ENCODE results near the gene GOLGA1. TPM values are rescaled to one million over a fixed set of nuclear protein-coding genes. Genes with fewer than 3 reads are reported as not detected.

Gene GOLGA1
- total RNA-seq (2014; rRNA removed; shearing (Covaris generic)) = 15.1 and 19.2 TPM in 2 replicates
- total RNA-seq (2022) = 17.4 and 19.0 TPM in 2 replicates
- Bru-seq, nascent RNA = percentile 68 among the genes with signal in this experiment
- BruChase-seq, experiment 1, labeled RNA remaining after a 6-hour chase = percentile 66 among the genes with signal in this experiment
- percentile 63 among the genes with signal in this experiment for BruChase-seq, experiment 2, labeled RNA remaining after a 2-hour chase
- long read RNA-seq, full-length matches to known transcripts = 3 of 46 reads
- long read RNA-seq, partial matches to known transcripts = 6 of 46 reads
- long read RNA-seq, other reads (novel, unspliced or antisense) = 37 of 46 reads

GRCh38 chr9:124940894-124941678, at the start of gene GOLGA1:
Gene GOLGA1, minus strand, starts transcription at chr9:124941083. Its CDS starts 2,372 bp downstream, at chr9:124938711.
- no peak for TF ChIP-seq CTCF (conservative IDR thresholded peaks at IDR 0.05; ENCODE audit: low read length)
- no peak for TF ChIP-seq EZH2phosphoT487 (IDR thresholded peaks at IDR 0.05; ENCODE audit: borderline replicate concordance, low read depth, low read length)
- H3K79me2 ChIP-seq (ENCODE audit: insufficient read depth, low read depth, low read length) = peaks cover 8% of the 10 kb centered on the region; the same call in 1 of the 2 replicates
- peak; percentile 95 for DNase-seq (ENCODE audit: low spot score)
- H3K4me3 ChIP-seq (ENCODE audit: low read depth, low read length, poor library complexity, severe bottlenecking) = peak within 1 kb of the TSS; percentile 81
- peaks cover 51% of the 10 kb centered on the region for H3K4me1 ChIP-seq (ENCODE audit: insufficient read depth, low read length, poor library complexity, severe bottlenecking)
- TSS peak; percentile 79 for BruUV-seq (replicated peaks)
- peak within 1 kb of the TSS; percentile 91 for H3K27ac ChIP-seq (ENCODE audit: low read depth, low read length, poor library complexity, severe bottlenecking)
- no peaks in the 10 kb centered on the region for H3K9me2 ChIP-seq (ENCODE audit: insufficient read depth, low read length)
- intact Hi-C loops (cut with micrococcal nuclease; ENCODE audit: unreplicated experiment) = loop anchor here (1.0 to 5.0 kb wide), 4 partner anchors 72 to 202 kb away; partner anchors contain the start of genes NR6A1 and SCAI
- no peaks in the 10 kb centered on the region for H3K9me3 ChIP-seq (ENCODE audit: low read length)
- ChIA-PET CTCF (ENCODE audit: unreplicated experiment) (no interaction called here), POLR2A (interaction anchor here (0.6 to 1.8 kb wide), 7 partner anchors 9 to 78 kb away, joined by 3 to 10 read pairs (median 3); no protein-coding TSS in a partner anchor)
- peak within 1 kb of the TSS; percentile 82 for H2AFZ ChIP-seq (ENCODE audit: low read length)
- H3K4me2 ChIP-seq (ENCODE audit: low read length) = peak within 1 kb of the TSS; percentile 91
- no peaks in the 10 kb centered on the region for H4K20me1 ChIP-seq (ENCODE audit: insufficient read depth, low read length)
- peaks cover 26% of the 10 kb centered on the region for H3K36me3 ChIP-seq (ENCODE audit: insufficient read depth, low read length)

- no TSS peak for BruUV-seq (replicated peaks)
- intact Hi-C loops (cut with micrococcal nuclease; ENCODE audit: unreplicated experiment) = no loop called here
- TF ChIP-seq EZH2phosphoT487 (IDR thresholded peaks at IDR 0.05; ENCODE audit: borderline replicate concordance, low read depth, low read length) (no peak), CTCF (conservative IDR thresholded peaks at IDR 0.05; ENCODE audit: low read length) (no peak)
These were observed 42.8 kb upstream of the GOLGA1 start for GRCh38 chr9:124983698-124984097.

More at GRCh38 chr9:124983698-124984097, 42.8 kb upstream of the GOLGA1 start:
- no peaks in the 10 kb centered on the region for H3K79me2 ChIP-seq (ENCODE audit: insufficient read depth, low read depth, low read length)
- no peaks in the 10 kb centered on the region for H3K9me2 ChIP-seq (ENCODE audit: insufficient read depth, low read length)
- POLR2A ChIA-PET = no interaction called here
- no peak overlapping the region for H3K4me3 ChIP-seq (ENCODE audit: low read depth, low read length, poor library complexity, severe bottlenecking)
- no peak overlapping the region for H3K27ac ChIP-seq (ENCODE audit: low read depth, low read length, poor library complexity, severe bottlenecking)
- no peaks in the 10 kb centered on the region for H3K4me1 ChIP-seq (ENCODE audit: insufficient read depth, low read length, poor library complexity, severe bottlenecking)
- no peaks in the 10 kb centered on the region for H4K20me1 ChIP-seq (ENCODE audit: insufficient read depth, low read length)
- no peak overlapping the region for H3K4me2 ChIP-seq (ENCODE audit: low read length)
- no peak for DNase-seq (ENCODE audit: low spot score)
- CTCF ChIA-PET (ENCODE audit: unreplicated experiment) = no interaction called here
- peaks cover 34% of the 10 kb centered on the region for H3K36me3 ChIP-seq (ENCODE audit: insufficient read depth, low read length)
- no peaks in the 10 kb centered on the region for H3K9me3 ChIP-seq (ENCODE audit: low read length)
- no peak overlapping the region for H2AFZ ChIP-seq (ENCODE audit: low read length)
